ENCODE data around the gene CBR1.

The CBR1 gene

GRCh38 chr21:36075953-36076352, 6.1 kb downstream of the CBR1 start:
- Histone ChIP-seq H3K27ac (replicated peaks) (no peak overlapping the region), H3K4me3 (replicated peaks; ENCODE audit: insufficient read depth, low read length) (no peak overlapping the region), H3K27me3 (ENCODE audit: insufficient read depth, poor library complexity, severe bottlenecking) (no peaks in the 10 kb centered on the region)
- TF ChIP-seq POLR2AphosphoS5 (IDR thresholded peaks at IDR 0.05; ENCODE audit: low read depth) = no peak
- no peak for TF ChIP-seq CTCF (IDR thresholded peaks at IDR 0.05; ENCODE audit: insufficient read depth, low read length)
- no peak for TF ChIP-seq REST (IDR thresholded peaks at IDR 0.05; ENCODE audit: insufficient replicate concordance, low read depth)
- TF ChIP-seq SPI1 (IDR thresholded peaks at IDR 0.05; ENCODE audit: borderline replicate concordance, low read depth) = no peak
- TF ChIP-seq GABPA (IDR thresholded peaks at IDR 0.05; ENCODE audit: low read depth) = no peak
- no peak for DNase-seq (ENCODE audit: low read depth in 1 of 2, low spot score in 1 of 2)

GRCh38 chr21:36076878-36077655, 7.2 kb downstream of the CBR1 start:
- Histone ChIP-seq H3K27ac (replicated peaks) (no peak overlapping the region), H3K4me3 (replicated peaks; ENCODE audit: insufficient read depth, low read length) (no peak overlapping the region), H3K27me3 (ENCODE audit: insufficient read depth, poor library complexity, severe bottlenecking) (no peaks in the 10 kb centered on the region)
- DNase-seq (ENCODE audit: low read depth in 1 of 2, low spot score in 1 of 2) = no peak
- TF ChIP-seq GABPA (IDR thresholded peaks at IDR 0.05; ENCODE audit: low read depth) (no peak), REST (IDR thresholded peaks at IDR 0.05; ENCODE audit: insufficient replicate concordance, low read depth) (no peak), SPI1 (IDR thresholded peaks at IDR 0.05; ENCODE audit: borderline replicate concordance, low read depth) (no peak), CTCF (IDR thresholded peaks at IDR 0.05; ENCODE audit: insufficient read depth, low read length) (no peak), POLR2AphosphoS5 (IDR thresholded peaks at IDR 0.05; ENCODE audit: low read depth) (no peak)

GRCh38 chr21:36077758-36078157, 7.9 kb downstream of the CBR1 start:
- Histone ChIP-seq H3K27ac (replicated peaks) (no peak overlapping the region), H3K27me3 (ENCODE audit: insufficient read depth, poor library complexity, severe bottlenecking) (no peaks in the 10 kb centered on the region), H3K4me3 (replicated peaks; ENCODE audit: insufficient read depth, low read length) (no peak overlapping the region)
- no peak for TF ChIP-seq POLR2AphosphoS5 (IDR thresholded peaks at IDR 0.05; ENCODE audit: low read depth)
- no peak for TF ChIP-seq SPI1 (IDR thresholded peaks at IDR 0.05; ENCODE audit: borderline replicate concordance, low read depth)
- no peak for TF ChIP-seq CTCF (IDR thresholded peaks at IDR 0.05; ENCODE audit: insufficient read depth, low read length)
- TF ChIP-seq REST (IDR thresholded peaks at IDR 0.05; ENCODE audit: insufficient replicate concordance, low read depth) = no peak
- no peak for TF ChIP-seq GABPA (IDR thresholded peaks at IDR 0.05; ENCODE audit: low read depth)
- no peak for DNase-seq (ENCODE audit: low read depth in 1 of 2, low spot score in 1 of 2)
